WERI-Rb-1 (cell line): ENCODE data around the gene KLRK1.

ENCODE experiments used
- DNase-seq: peaks from one replicate; pipeline ENCODE4 v3.0.0-alpha.2; 2020
- H3K27ac ChIP-seq: fragments of 250-450 bp; sonication (Bioruptor Pico); 2 replicates; pipeline ENCODE4 v1.5.1; 2020; ENCODE audit warnings: mild to moderate bottlenecking, moderate library complexity
- H3K27me3 ChIP-seq: fragments of 250-450 bp; sonication (Bioruptor Pico); 2 replicates; pipeline ENCODE4 v1.5.1; 2021; ENCODE audit warnings: mild to moderate bottlenecking, low read depth, moderate library complexity; ENCODE audit not compliant: insufficient read depth, severe bottlenecking
- H3K36me3 ChIP-seq: fragments of 250-450 bp; sonication (Bioruptor Pico); 2 replicates; pipeline ENCODE4 v1.5.1; 2020; ENCODE audit warnings: mild to moderate bottlenecking, moderate library complexity
- H3K4me3 ChIP-seq: 2 replicates; pipeline ENCODE4 v1.5.1; 2011; ENCODE audit warnings: low read depth, mild to moderate bottlenecking, control low read depth, low read length
- H3K9me3 ChIP-seq: fragments of 250-450 bp; sonication (Bioruptor Pico); 2 replicates; pipeline ENCODE4 v1.5.1; 2021; ENCODE audit warnings: mild to moderate bottlenecking, moderate library complexity; ENCODE audit not compliant: severe bottlenecking
- CTCF ChIP-seq: IDR thresholded peaks from 2 replicates; pipeline ENCODE4 v1.5.1; 2011; ENCODE audit warnings: low read depth, mild to moderate bottlenecking, control low read depth, inconsistent platforms, low read length

Gene KLRK1

GRCh38 chr12:10366875-10367274 is 23.0 kb downstream of the KLRK1 start:
- Histone ChIP-seq H3K36me3 (no peaks in the 10 kb centered on the region), H3K4me3 (no peak overlapping the region), H3K27me3 (no peaks in the 10 kb centered on the region), H3K9me3 (no peaks in the 10 kb centered on the region), H3K27ac (no peak overlapping the region)
- DNase-seq: no peak
- no peak for TF ChIP-seq CTCF

GRCh38 chr12:10365696-10366405 is 24.0 kb downstream of the KLRK1 start:
- Histone ChIP-seq H3K4me3 (no peak overlapping the region), H3K27me3 (no peaks in the 10 kb centered on the region), H3K27ac (no peak overlapping the region), H3K36me3 (no peaks in the 10 kb centered on the region), H3K9me3 (no peaks in the 10 kb centered on the region)
- no peak for DNase-seq
- TF ChIP-seq CTCF: no peak

- DNase-seq: no peak
- no peak overlapping the region for H3K27ac ChIP-seq
These were observed 24.8 kb downstream of the KLRK1 start for GRCh38 chr12:10364815-10365622.

GRCh38 chr12:10363914-10364814 is 25.7 kb downstream of the KLRK1 start:
- TF ChIP-seq CTCF: no peak
- Histone ChIP-seq H3K4me3 (no peak overlapping the region), H3K27ac (no peak overlapping the region), H3K9me3 (no peaks in the 10 kb centered on the region), H3K27me3 (no peaks in the 10 kb centered on the region), H3K36me3 (no peaks in the 10 kb centered on the region)
- no peak for DNase-seq

More at GRCh38 chr12:10364815-10365622, 24.8 kb downstream of the KLRK1 start:
- Histone ChIP-seq H3K27me3 (no peaks in the 10 kb centered on the region), H3K9me3 (no peaks in the 10 kb centered on the region), H3K36me3 (no peaks in the 10 kb centered on the region), H3K4me3 (no peak overlapping the region)
- TF ChIP-seq CTCF: no peak

GRCh38 chr12:10363658-10363913 is 26.3 kb downstream of the KLRK1 start:
- H3K27ac ChIP-seq: no peak overlapping the region

More at GRCh38 chr12:10363658-10363913, 26.3 kb downstream of the KLRK1 start:
- no peaks in the 10 kb centered on the region for H3K36me3 ChIP-seq
- DNase-seq: no peak
- no peak overlapping the region for H3K4me3 ChIP-seq
- TF ChIP-seq CTCF: no peak
- H3K27me3 ChIP-seq: no peaks in the 10 kb centered on the region
- no peaks in the 10 kb centered on the region for H3K9me3 ChIP-seq
